ENCODE results near the gene FNDC11. TPM values are rescaled to one million over a fixed set of nuclear protein-coding genes. Genes with fewer than 3 reads are reported as not detected.

Gene FNDC11
- total RNA-seq, 4 donors from 2014 or later, result 0.19 to 0.38 TPM; not detected in 2

GRCh38 chr20:63531686-63532448 lies 22.1 kb upstream of the FNDC11 start:
- TF ChIP-seq, protein P1, sequence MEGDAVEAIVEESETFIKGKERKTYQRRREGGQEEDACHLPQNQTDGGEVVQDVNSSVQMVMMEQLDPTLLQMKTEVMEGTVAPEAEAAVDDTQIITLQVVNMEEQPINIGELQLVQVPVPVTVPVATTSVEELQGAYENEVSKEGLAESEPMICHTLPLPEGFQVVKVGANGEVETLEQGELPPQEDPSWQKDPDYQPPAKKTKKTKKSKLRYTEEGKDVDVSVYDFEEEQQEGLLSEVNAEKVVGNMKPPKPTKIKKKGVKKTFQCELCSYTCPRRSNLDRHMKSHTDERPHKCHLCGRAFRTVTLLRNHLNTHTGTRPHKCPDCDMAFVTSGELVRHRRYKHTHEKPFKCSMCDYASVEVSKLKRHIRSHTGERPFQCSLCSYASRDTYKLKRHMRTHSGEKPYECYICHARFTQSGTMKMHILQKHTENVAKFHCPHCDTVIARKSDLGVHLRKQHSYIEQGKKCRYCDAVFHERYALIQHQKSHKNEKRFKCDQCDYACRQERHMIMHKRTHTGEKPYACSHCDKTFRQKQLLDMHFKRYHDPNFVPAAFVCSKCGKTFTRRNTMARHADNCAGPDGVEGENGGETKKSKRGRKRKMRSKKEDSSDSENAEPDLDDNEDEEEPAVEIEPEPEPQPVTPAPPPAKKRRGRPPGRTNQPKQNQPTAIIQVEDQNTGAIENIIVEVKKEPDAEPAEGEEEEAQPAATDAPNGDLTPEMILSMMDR (IDR thresholded peaks at IDR 0.05), result no peak
- no peak for ATAC-seq (ENCODE audit: low FRiP score)
- no peak for DNase-seq (ENCODE audit: low spot score)

DNA sequence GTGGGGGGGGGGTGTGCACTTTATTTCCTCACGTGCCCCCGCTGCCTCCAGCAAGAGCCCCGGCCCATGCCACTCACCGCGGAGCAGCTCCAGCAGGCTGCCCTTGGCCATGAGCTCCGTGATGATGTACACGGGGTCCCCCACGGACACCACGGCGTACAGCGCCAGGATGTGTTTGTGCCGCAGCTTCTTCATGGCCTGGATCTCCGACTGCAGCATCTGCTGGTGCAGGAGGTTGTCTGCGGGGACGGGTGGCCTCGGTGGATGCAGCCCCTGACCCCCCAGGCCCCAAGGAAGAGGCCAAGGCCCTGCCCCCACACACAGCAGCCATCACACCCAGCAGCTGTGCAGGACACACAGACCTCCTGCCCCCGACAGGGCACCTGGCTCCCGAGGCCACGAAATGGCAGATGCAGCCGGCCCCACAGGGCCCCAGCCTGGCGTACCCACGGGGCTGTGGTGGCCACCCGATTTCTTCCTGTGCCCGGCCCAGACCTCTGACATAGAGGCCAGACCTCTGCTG lies 21.4 kb upstream of the FNDC11 start:
- TF ChIP-seq, protein P1 (IDR thresholded peaks at IDR 0.05), result no peak
- DNase-seq (ENCODE audit: low spot score) (no peak), ATAC-seq (ENCODE audit: low FRiP score) (no peak)

GRCh38 chr20:63533388-63533787 lies 20.6 kb upstream of the FNDC11 start:
- DNase-seq (ENCODE audit: low spot score) (no peak), ATAC-seq (ENCODE audit: low FRiP score) (no peak)
- TF ChIP-seq, protein P1 (IDR thresholded peaks at IDR 0.05), result no peak

DNA sequence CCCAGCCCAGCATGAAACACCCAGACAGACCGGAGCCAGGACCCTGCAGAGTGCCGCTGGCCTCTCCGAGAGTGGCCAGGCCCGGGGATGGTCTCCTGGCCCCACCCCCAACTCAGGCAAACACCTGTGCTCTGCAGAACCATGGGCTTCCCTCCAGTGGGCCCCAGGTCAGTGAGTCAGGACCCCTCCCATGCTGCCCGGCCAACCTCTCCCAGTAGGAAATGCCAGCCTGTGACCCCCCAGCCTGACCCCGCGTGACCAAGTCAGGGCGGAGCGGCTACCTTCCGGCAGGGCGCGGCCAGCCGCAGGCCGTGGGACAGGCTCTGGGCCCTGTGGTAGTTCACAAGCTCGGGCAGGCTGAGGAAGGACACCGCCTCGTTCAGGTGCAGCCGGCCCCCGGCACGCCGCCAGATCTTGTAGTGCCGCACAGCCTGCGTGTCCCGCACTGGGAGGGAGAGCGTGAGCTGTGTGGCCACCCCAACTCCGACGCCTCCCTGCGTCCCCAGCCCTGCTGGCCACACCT lies 20.0 kb upstream of the FNDC11 start:
- TF ChIP-seq, protein P1 (IDR thresholded peaks at IDR 0.05), result no peak
- ATAC-seq (ENCODE audit: low FRiP score), result no peak

GRCh38 chr20:63534427-63534830 lies 19.5 kb upstream of the FNDC11 start:
- TF ChIP-seq, protein P1 (IDR thresholded peaks at IDR 0.05), result no peak
- ATAC-seq (ENCODE audit: low FRiP score), result no peak
- no peak for DNase-seq (ENCODE audit: low spot score)

More for the DNA sequence above, 20.0 kb upstream of the FNDC11 start:
- DNase-seq (ENCODE audit: low spot score), result no peak

DNA sequence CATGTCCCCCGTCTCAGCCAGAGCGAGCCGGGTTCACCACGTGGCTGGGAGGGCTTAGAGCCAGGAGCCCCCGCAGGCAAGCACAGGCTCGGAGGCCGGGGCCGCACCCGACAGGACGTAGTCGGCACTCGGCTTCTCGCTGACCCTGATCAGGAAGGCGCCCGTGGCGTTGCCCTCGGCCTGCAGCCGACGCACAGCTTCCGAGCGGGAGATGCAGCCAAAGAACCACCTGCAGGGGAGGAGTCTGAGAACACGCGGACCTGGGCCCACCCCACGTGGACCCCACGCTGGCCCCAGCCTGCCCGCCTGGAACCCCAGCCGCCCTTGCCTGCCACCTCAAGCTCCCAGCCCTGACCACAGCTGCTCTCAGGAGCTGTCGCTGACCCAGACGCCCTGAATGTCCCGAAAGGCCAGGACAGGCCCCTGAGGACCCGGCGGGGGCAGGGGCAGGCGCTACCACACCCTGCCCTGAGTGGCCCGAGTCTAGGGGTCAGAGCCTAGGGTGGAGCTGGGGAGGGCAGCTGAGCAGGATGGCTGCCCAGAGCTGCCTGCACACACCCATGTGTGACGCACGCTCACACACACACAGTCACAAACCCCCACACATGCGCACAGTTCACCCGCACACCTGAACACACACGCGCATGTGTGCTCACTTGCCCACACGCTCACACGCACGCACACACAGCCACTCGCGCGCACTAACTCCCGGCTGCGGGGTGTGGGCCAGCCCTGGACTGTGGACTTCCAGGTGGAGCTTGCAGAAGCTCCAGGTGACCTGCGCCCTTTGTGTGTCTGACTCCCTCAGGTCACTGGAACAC lies 18.9 kb upstream of the FNDC11 start:
- DNase-seq (ENCODE audit: low spot score) (no peak), ATAC-seq (ENCODE audit: low FRiP score) (no peak)
- TF ChIP-seq, protein P1 (IDR thresholded peaks at IDR 0.05), result no peak
